NCI-H345 (cell line): Measurements from ENCODE around the gene DIMT1.
A peak's percentile ranks its signal among the peaks of the same experiment; 100 is the strongest.

Experiments
- DNase-seq: peaks from one replicate; lab custom pipeline; 2025; lab: John Stamatoyannopoulos, UW

DIMT1 gene

GRCh38 chr5:62369039-62369438 is 34.7 kb downstream of the DIMT1 start:
- DNase-seq: no peak

- no peak for DNase-seq
These were observed 41.0 kb downstream of the DIMT1 start for GRCh38 chr5:62362701-62363100.

GRCh38 chr5:62354028-62354874 is 49.5 kb downstream of the DIMT1 start:
- peak; percentile 13 for DNase-seq

GRCh38 chr5:62348723-62349481 is 54.8 kb downstream of the DIMT1 start:
- DNase-seq: no peak

GRCh38 chr5:62347928-62348327 is 55.8 kb downstream of the DIMT1 start:
- DNase-seq: no peak

GRCh38 chr5:62346748-62347147 is 57.0 kb downstream of the DIMT1 start:
- DNase-seq: no peak

- no peak for DNase-seq
These were observed 60.3 kb downstream of the DIMT1 start for GRCh38 chr5:62343428-62343827.

GRCh38 chr5:62342476-62342837 is 61.2 kb downstream of the DIMT1 start:
- no peak for DNase-seq

GRCh38 chr5:62341783-62342475 is 61.8 kb downstream of the DIMT1 start:
- no peak for DNase-seq

- DNase-seq: no peak
These were observed 62.7 kb downstream of the DIMT1 start for GRCh38 chr5:62340979-62341378.

- no peak for DNase-seq
These were observed 63.3 kb downstream of the DIMT1 start for GRCh38 chr5:62340392-62340791.
